GM23338 (cell line): ENCODE data around the gene C2CD3. TPM values are rescaled to one million over a fixed set of nuclear protein-coding genes. Genes with fewer than 3 reads are reported as not detected.

Experiments used
- ATAC-seq: fragments of 200-7000 bp; cut with Tn5 transposase; 3 replicates; pipeline ENCODE4 v1.9.1; 2020
- DNase-seq: peaks from one replicate; pipeline ENCODE4 v3.0.0-alpha.2; 2015; ENCODE audit warnings: low spot score
- H2AFZ ChIP-seq: fragments of 200-600 bp; sonication (generic); 2 replicates; pipeline ENCODE4 v1.8.0; 2016; ENCODE audit warnings: antibody characterized with exemption, mild to moderate bottlenecking, moderate library complexity
- H3F3A ChIP-seq: fragments of 200-600 bp; sonication (generic); replicated peaks from 2 replicates; pipeline ENCODE4 v1.8.0; 2017; ENCODE audit warnings: antibody characterized with exemption, mixed run types, low read depth
- H3K27ac ChIP-seq: fragments of 200-600 bp; sonication (generic); 2 replicates; pipeline ENCODE4 v1.6.1; 2016; ENCODE audit warnings: low read depth
- H3K27me3 ChIP-seq: fragments of 200-600 bp; sonication (generic); 2 replicates; pipeline ENCODE4 v1.8.0; 2016; ENCODE audit warnings: mild to moderate bottlenecking, mixed run types, moderate library complexity; ENCODE audit not compliant: insufficient read depth
- H3K36me3 ChIP-seq: fragments of 200-600 bp; sonication (generic); 2 replicates; pipeline ENCODE4 v1.8.0; 2016; ENCODE audit warnings: mild to moderate bottlenecking; ENCODE audit not compliant: insufficient read depth
- H3K4me1 ChIP-seq: fragments of 200-600 bp; sonication (generic); 2 replicates; pipeline ENCODE4 v1.8.0; 2016; ENCODE audit warnings: mild to moderate bottlenecking, moderate library complexity; ENCODE audit not compliant: insufficient read depth
- H3K4me2 ChIP-seq: fragments of 200-600 bp; sonication (generic); 2 replicates; pipeline ENCODE4 v1.7.1; 2017; ENCODE audit warnings: mixed run types
- H3K4me3 ChIP-seq: fragments of 200-600 bp; sonication (generic); 2 replicates; pipeline ENCODE4 v1.6.1; 2016; ENCODE audit warnings: mixed run types
- H3K79me2 ChIP-seq: fragments of 200-600 bp; sonication (generic); replicated peaks from 2 replicates; pipeline ENCODE4 v1.8.0; 2017; ENCODE audit warnings: mild to moderate bottlenecking; ENCODE audit not compliant: insufficient read depth
- H3K9me2 ChIP-seq: fragments of 200-600 bp; sonication (generic); 2 replicates; pipeline ENCODE4 v1.8.0; 2017; ENCODE audit not compliant: insufficient read depth
- H4K20me1 ChIP-seq: fragments of 200-600 bp; sonication (generic); replicated peaks from 2 replicates; pipeline ENCODE4 v1.8.0; 2017; ENCODE audit warnings: mild to moderate bottlenecking; ENCODE audit not compliant: insufficient read depth
- H3K27ac Mint-ChIP-seq: 2 replicates; pipeline ENCODE4 v1.8.0; 2020; ENCODE audit warnings: inconsistent platforms, mild to moderate bottlenecking, moderate library complexity, mixed read lengths
- H3K27me3 Mint-ChIP-seq: 3 replicates; pipeline ENCODE4 v1.8.0; 2022; ENCODE audit warnings: low read depth, mild to moderate bottlenecking, moderate library complexity, mixed read lengths, inconsistent platforms; ENCODE audit not compliant: insufficient read depth, poor library complexity
- H3K36me3 Mint-ChIP-seq: 3 replicates; pipeline ENCODE4 v1.8.0; 2021; ENCODE audit warnings: low read depth, mild to moderate bottlenecking, inconsistent platforms, moderate library complexity, mixed read lengths
- H3K4me1 Mint-ChIP-seq: 3 replicates; pipeline ENCODE4 v1.8.0; 2020; ENCODE audit warnings: mild to moderate bottlenecking, inconsistent platforms, mixed read lengths
- H3K4me3 Mint-ChIP-seq: 3 replicates; pipeline ENCODE4 v1.8.0; 2021; ENCODE audit warnings: moderate library complexity, mild to moderate bottlenecking, inconsistent platforms, mixed read lengths
- H3K9me3 Mint-ChIP-seq: 3 replicates; pipeline ENCODE4 v1.8.0; 2020; ENCODE audit warnings: moderate library complexity, mild to moderate bottlenecking, inconsistent platforms, mixed read lengths
- NANOG ChIP-seq: IDR thresholded peaks from 2 replicates; pipeline ENCODE4 v1.6.1; 2016; ENCODE audit warnings: antibody characterized with exemption, borderline replicate concordance
- STAT1 ChIP-seq: IDR thresholded peaks from one replicate; pipeline ENCODE4 v1.6.1; 2016; ENCODE audit warnings: antibody characterized with exemption; ENCODE audit not compliant: unreplicated experiment
- ZNF114 ChIP-seq: fragments of 250-450 bp; sonication (Bioruptor Pico); IDR thresholded peaks from 2 replicates; pipeline ENCODE4 v1.5.0; 2020; ENCODE audit warnings: mild to moderate bottlenecking, moderate library complexity
- ZNF331 ChIP-seq: fragments of 250-450 bp; sonication (Bioruptor Pico); IDR thresholded peaks from 2 replicates; pipeline ENCODE4 v1.5.0; 2020; ENCODE audit warnings: low read depth, mild to moderate bottlenecking, moderate library complexity
- polyA plus RNA-seq: library from polyadenylated mRNA; unstranded; fragments of >200 nt; fragmentation: Nextera tagmentation; extraction: Ambion mirVana; gene quantifications from 2 replicates; pipeline ENCODE4 v1.2.1, GENCODE V29; 2016
- total RNA-seq: library from RNA; depleted of rRNA; stranded (reverse); fragments of >200 nt; shearing (Covaris generic); gene quantifications from 2 replicates; pipeline ENCODE4 v1.2.3, GENCODE V29; 2014
- TF ChIP-seq, protein P1 (sequence below): IDR thresholded peaks from one replicate; pipeline ENCODE4 v1.6.1; 2018; ENCODE audit warnings: antibody characterized with exemption; ENCODE audit not compliant: unreplicated experiment
- TF ChIP-seq, protein P2 (sequence below): fragments of 250-450 bp; sonication (Bioruptor Pico); IDR thresholded peaks from 2 replicates; pipeline ENCODE4 v1.5.0; 2020; ENCODE audit warnings: mild to moderate bottlenecking, moderate library complexity

C2CD3 gene
- total and polyA plus RNA-seq, 2 experiments from 2014 or later: 15.5 to 29.5 TPM

DNA sequence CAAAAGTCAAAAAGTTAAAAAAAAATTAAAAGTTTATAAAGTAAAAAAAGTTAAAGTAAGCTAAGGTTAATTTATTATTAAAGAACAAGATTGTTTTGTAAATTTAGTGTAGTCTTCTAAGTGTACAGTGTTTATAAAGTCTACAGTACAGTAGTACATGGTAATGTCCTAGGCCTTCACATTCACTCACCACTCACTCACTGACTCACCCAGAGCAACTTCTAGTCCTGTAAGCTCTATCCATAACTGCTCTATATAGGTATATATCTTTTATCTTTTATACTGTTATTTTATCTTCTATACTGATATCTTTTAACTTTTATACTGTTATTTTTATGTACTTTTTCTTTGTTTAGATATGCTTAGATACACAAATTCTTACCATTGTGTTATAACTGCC is 11.2 kb downstream of the C2CD3 start (continued):
- TF ChIP-seq, protein P1, sequence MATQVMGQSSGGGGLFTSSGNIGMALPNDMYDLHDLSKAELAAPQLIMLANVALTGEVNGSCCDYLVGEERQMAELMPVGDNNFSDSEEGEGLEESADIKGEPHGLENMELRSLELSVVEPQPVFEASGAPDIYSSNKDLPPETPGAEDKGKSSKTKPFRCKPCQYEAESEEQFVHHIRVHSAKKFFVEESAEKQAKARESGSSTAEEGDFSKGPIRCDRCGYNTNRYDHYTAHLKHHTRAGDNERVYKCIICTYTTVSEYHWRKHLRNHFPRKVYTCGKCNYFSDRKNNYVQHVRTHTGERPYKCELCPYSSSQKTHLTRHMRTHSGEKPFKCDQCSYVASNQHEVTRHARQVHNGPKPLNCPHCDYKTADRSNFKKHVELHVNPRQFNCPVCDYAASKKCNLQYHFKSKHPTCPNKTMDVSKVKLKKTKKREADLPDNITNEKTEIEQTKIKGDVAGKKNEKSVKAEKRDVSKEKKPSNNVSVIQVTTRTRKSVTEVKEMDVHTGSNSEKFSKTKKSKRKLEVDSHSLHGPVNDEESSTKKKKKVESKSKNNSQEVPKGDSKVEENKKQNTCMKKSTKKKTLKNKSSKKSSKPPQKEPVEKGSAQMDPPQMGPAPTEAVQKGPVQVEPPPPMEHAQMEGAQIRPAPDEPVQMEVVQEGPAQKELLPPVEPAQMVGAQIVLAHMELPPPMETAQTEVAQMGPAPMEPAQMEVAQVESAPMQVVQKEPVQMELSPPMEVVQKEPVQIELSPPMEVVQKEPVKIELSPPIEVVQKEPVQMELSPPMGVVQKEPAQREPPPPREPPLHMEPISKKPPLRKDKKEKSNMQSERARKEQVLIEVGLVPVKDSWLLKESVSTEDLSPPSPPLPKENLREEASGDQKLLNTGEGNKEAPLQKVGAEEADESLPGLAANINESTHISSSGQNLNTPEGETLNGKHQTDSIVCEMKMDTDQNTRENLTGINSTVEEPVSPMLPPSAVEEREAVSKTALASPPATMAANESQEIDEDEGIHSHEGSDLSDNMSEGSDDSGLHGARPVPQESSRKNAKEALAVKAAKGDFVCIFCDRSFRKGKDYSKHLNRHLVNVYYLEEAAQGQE: no peak

DNA sequence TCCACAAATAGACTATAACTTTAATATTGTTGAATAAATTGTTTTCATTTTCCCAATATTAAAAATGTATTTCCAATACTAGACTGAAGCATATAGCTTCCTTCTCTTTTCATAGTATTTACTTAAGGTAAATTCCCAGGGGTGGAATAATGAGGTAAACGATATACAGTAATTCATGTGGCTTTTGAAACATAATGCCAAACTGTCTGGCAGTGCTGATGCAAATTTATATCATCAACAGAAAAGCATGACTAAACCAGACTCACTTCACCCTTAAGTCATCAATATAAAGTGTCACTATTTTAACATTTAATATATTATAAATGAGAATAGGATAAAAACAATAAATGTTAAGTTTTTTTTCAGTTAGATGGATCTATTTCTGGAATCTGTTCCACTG is 13.6 kb downstream of the C2CD3 start:
- Histone ChIP-seq H3K27ac (no peak overlapping the region), H3F3A (no peaks in the 10 kb centered on the region), H3K79me2 (0 out of 2 replicates have a peak, but pooled peaks cover 3% of the 10 kb centered on the region), H2AFZ (no peak overlapping the region), H3K36me3 (no peaks in the 10 kb centered on the region), H3K27me3 (no peaks in the 10 kb centered on the region), H3K9me2 (no peaks in the 10 kb centered on the region), H3K4me1 (no peaks in the 10 kb centered on the region), H3K4me3 (no peak overlapping the region), H4K20me1 (no peaks in the 10 kb centered on the region), H3K4me2 (no peak overlapping the region)
- H3K9me3 Mint-ChIP-seq: no peaks in the 10 kb centered on the region
- no peaks in the 10 kb centered on the region for H3K36me3 Mint-ChIP-seq
- no peaks in the 10 kb centered on the region for H3K27me3 Mint-ChIP-seq
- H3K27ac Mint-ChIP-seq: no peak overlapping the region
- no peak for DNase-seq
- no peaks in the 10 kb centered on the region for H3K4me1 Mint-ChIP-seq
- no peak for ATAC-seq
- H3K4me3 Mint-ChIP-seq: no peak overlapping the region
- TF ChIP-seq STAT1 (no peak), ZNF114 (CRISPR knock-in tag) (no peak), ZNF331 (CRISPR knock-in tag) (no peak), NANOG (no peak)
- TF ChIP-seq, protein P2, sequence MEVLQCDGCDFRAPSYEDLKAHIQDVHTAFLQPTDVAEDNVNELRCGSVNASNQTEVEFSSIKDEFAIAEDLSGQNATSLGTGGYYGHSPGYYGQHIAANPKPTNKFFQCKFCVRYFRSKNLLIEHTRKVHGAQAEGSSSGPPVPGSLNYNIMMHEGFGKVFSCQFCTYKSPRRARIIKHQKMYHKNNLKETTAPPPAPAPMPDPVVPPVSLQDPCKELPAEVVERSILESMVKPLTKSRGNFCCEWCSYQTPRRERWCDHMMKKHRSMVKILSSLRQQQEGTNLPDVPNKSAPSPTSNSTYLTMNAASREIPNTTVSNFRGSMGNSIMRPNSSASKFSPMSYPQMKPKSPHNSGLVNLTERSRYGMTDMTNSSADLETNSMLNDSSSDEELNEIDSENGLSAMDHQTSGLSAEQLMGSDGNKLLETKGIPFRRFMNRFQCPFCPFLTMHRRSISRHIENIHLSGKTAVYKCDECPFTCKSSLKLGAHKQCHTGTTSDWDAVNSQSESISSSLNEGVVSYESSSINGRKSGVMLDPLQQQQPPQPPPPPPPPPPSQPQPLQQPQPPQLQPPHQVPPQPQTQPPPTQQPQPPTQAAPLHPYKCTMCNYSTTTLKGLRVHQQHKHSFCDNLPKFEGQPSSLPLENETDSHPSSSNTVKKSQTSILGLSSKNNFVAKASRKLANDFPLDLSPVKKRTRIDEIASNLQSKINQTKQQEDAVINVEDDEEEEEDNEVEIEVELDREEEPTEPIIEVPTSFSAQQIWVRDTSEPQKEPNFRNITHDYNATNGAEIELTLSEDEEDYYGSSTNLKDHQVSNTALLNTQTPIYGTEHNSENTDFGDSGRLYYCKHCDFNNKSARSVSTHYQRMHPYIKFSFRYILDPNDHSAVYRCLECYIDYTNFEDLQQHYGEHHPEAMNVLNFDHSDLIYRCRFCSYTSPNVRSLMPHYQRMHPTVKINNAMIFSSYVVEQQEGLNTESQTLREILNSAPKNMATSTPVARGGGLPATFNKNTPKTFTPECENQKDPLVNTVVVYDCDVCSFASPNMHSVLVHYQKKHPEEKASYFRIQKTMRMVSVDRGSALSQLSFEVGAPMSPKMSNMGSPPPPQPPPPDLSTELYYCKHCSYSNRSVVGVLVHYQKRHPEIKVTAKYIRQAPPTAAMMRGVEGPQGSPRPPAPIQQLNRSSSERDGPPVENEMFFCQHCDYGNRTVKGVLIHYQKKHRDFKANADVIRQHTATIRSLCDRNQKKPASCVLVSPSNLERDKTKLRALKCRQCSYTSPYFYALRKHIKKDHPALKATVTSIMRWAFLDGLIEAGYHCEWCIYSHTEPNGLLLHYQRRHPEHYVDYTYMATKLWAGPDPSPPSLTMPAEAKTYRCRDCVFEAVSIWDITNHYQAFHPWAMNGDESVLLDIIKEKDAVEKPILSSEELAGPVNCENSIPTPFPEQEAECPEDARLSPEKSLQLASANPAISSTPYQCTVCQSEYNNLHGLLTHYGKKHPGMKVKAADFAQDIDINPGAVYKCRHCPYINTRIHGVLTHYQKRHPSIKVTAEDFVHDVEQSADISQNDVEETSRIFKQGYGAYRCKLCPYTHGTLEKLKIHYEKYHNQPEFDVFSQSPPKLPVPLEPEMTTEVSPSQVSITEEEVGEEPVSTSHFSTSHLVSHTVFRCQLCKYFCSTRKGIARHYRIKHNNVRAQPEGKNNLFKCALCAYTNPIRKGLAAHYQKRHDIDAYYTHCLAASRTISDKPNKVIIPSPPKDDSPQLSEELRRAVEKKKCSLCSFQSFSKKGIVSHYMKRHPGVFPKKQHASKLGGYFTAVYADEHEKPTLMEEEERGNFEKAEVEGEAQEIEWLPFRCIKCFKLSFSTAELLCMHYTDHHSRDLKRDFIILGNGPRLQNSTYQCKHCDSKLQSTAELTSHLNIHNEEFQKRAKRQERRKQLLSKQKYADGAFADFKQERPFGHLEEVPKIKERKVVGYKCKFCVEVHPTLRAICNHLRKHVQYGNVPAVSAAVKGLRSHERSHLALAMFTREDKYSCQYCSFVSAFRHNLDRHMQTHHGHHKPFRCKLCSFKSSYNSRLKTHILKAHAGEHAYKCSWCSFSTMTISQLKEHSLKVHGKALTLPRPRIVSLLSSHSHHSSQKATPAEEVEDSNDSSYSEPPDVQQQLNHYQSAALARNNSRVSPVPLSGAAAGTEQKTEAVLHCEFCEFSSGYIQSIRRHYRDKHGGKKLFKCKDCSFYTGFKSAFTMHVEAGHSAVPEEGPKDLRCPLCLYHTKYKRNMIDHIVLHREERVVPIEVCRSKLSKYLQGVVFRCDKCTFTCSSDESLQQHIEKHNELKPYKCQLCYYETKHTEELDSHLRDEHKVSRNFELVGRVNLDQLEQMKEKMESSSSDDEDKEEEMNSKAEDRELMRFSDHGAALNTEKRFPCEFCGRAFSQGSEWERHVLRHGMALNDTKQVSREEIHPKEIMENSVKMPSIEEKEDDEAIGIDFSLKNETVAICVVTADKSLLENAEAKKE (CRISPR knock-in tag): no peak
